ENCODE measurements around the gene BEST4.
"Not testable (repeated sequence)": the region's sequence is repeated elsewhere in the genome, so short reads cannot be mapped to it uniquely, and the experiment has no call there.

The BEST4 gene

DNA sequence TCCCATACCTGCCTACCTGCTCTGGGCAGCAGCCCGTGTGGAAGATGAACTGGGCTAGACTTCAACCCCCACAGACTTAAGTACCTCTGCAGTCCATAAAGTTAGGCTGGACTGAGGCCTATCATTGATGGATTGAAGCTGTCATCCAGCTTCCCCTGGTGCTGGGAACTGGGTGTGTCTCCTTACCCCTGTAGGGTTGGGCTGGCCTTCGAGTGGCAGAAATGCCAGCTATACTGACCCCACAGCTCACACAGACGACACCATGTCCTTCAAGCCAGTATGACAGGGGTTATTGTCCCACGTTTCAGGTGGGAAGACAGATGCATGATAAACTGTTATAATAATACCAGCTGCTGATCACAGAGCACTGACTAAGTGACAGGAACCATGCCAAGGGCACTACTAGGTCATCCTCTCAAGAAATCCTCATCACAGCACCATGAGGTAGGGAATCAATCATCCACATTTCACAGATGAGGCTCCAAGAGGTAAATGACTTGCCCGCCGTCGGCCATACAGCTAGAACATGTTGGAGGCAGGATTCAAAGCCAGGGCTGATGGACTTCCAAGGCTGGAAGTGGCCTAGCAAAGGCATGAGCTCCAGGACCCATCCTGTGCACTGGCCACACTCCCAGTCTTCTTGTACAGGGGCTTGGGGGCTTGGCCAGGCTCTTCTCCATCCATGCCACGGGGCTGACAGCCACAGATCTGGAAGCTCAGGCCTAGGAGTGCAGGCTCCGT, at the start of gene BEST4:
Gene BEST4 (minus strand): TSS at position 51 of the 741 bp plus-strand sequence. CDS start 465 bp downstream, outside the sequence.
- in situ Hi-C loops (cut with MboI; ENCODE audit: low sequenced_read_pairs) = no loop called here

DNA sequence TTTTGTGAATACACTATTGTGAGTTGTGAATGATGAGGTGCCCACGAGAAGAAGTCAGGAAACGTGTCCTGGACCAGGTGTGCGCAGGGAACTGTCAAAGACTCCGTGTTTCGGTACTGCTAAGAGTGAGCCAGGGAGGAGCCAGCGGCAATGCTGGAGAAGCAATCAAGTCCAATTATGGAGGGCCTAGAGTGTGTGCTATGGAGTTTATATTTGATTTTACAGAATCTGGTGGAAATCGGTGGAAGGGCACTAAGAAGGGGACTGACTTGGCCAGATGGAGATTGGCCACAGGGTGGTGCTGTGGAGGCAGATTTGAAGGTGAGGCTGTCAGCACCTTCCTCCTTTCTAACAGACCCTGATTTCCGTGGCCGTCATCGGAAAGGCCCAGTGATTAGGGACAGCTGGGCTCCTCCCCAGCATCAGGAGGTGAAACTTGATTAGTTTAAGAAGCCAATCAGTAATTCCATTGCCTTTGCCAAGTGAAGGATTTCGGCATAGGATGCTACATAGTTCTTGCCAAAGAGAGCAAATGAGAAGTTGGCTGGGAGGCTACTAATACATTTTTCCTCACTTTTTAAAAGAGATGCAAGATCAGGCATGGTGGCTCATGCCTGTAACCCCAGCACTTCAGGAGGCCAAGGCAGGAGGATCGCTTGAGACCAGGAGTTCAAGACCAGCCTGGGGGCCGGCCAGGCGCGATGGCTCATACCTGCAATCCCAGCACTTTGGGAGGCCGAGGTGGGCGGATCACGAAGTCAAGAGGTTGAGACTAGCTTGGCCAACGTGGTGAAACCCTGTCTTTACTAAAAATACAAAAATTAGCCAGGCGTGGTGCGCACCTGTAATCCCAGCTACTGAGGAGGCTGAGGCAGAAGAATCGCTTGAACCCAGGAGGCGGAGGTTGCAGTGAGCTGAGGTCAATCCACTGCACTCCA, 48.0 kb upstream of the BEST4 start:
- in situ Hi-C loops (cut with MboI; ENCODE audit: low sequenced_read_pairs) = no loop called here

- in situ Hi-C loops (cut with MboI; ENCODE audit: low sequenced_read_pairs) = no loop called here
These were observed 46.4 kb upstream of the BEST4 start for GRCh38 chr1:44834328-44834727.

DNA sequence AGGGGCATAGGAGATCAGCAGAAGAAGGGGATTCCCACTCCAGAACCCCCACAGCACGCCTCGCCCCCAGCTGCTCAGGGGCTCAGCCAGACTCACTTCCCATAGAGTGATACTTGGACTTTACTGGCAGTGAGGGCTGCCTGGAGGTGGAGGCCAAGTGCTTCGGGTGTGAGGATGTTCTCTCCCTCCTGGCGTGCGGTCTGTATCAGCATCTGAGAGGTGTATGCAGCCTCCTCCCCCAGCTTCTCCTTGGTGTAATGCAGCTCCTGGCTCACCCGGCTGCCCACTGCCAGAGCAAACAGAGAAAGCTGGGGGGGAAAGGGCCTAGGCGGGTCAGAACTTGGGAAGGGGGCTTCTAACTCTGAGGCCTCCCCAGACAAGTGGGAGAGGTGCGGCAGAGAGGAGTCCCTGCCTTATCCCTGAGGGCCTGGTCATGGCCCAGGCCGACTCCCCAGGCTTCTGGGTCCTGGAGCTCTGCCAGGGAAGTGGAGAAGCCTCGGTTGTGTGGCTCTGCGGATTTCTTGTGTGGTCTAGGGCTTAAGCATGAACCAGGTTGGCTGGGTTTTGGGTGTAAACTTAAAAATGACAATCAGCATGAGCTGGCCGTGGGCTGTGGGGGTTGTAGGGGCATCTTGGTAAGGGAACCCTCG, 44.2 kb upstream of the BEST4 start:
- in situ Hi-C loops (cut with MboI; ENCODE audit: low sequenced_read_pairs) = no loop called here

GRCh38 chr1:44831516-44831915, 43.5 kb upstream of the BEST4 start:
- in situ Hi-C loops (cut with MboI; ENCODE audit: low sequenced_read_pairs) = no loop called here

DNA sequence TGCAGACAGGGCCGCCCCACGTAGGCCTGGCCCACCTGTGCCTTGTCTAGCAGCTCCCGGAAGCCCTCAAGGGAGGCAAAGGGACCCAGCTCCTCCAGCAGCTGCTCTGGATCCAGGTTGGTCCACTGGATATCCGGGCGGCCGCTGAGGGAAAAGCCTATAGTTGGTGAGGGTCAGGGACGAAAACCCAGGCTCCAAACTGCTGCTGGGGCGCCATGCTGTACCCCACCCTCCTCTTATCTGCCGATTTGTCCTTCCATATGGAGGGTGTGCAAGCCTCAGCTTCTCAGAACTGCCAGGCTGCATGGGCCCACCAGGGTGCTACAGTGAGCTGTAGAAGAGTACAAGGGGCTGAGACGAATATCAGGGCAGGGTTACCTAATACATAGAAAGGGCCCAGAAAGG, 42.9 kb upstream of the BEST4 start:
- in situ Hi-C loops (cut with MboI; ENCODE audit: low sequenced_read_pairs) = no loop called here

- in situ Hi-C loops (cut with MboI; ENCODE audit: low sequenced_read_pairs) = no loop called here
These were observed 41.8 kb upstream of the BEST4 start for GRCh38 chr1:44829506-44830384.

- in situ Hi-C loops (cut with MboI; ENCODE audit: low sequenced_read_pairs) = no loop called here
These were observed 41.0 kb upstream of the BEST4 start for GRCh38 chr1:44828841-44829440.

DNA sequence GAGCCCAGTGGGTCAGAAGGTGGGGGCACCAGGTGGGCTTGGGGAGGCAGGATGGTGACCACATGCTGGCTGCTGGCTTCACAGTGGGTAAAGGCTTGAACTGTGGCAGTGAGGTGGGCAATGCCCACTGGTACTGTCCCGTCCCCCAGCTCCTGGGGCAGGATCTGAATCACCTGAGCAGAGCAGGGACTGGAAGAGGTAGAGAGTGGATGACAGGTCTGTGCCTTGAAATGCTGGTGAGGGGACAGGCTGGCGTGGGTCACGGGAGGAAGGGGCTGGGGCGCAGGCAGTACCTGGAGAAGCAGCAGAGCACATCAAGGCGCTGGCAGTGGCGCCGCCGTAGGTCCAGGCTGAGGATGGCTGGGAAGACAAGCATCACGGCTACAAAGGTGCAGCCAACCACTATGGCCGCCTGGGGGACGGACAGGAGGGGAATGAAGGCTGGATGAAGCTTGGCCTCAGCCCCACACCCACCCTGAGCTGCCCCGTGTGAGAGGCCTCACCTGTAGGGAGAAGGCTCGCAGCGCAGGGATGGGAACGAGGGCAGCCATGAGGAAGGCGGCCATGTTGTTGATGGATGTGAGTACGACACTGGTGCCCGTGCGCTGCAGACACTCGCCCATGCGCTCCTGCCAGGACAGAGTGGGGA, 40.2 kb upstream of the BEST4 start:
- in situ Hi-C loops (cut with MboI; ENCODE audit: low sequenced_read_pairs) = no loop called here

DNA sequence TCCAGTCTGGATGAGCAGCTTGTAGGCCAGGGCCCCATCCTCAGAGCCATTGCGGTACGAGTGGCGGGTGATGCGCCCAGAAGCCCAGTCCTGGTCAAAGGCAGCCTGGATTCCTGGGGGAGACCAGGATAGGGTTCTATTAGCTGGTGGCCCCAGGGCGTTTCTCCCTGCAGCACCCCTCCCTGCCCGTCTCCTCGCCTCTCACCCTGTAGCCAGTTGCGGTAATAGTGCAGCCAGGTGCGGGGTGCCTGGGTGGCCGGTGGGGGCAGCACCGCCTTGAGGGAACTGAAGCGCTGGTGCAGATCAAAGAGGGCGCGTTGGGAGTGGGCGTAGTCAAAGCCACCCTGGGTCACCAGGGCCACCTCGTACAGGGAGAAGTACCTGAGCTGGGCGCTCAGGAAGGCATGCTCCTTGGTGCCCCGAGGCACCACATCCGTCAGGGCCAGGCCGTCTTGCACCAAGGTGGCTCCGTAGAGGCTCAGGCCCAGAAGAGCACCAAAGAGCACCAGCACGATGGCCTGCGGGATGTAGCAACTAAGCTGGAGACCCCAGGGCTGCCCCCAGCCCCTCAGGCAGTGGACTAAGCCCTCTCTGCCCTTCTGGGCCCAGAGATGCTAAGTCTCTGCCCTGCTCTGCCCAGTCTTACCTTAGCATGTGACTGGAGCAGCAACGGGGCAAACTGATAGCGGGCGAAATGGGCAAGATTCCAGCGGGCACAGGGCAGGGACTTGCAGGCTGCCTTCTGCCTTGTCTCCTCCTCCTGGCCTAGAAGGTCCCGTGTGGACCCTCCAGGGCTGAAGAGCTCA, 39.4 kb upstream of the BEST4 start:
- in situ Hi-C loops (cut with MboI; ENCODE audit: low sequenced_read_pairs) = no loop called here

DNA sequence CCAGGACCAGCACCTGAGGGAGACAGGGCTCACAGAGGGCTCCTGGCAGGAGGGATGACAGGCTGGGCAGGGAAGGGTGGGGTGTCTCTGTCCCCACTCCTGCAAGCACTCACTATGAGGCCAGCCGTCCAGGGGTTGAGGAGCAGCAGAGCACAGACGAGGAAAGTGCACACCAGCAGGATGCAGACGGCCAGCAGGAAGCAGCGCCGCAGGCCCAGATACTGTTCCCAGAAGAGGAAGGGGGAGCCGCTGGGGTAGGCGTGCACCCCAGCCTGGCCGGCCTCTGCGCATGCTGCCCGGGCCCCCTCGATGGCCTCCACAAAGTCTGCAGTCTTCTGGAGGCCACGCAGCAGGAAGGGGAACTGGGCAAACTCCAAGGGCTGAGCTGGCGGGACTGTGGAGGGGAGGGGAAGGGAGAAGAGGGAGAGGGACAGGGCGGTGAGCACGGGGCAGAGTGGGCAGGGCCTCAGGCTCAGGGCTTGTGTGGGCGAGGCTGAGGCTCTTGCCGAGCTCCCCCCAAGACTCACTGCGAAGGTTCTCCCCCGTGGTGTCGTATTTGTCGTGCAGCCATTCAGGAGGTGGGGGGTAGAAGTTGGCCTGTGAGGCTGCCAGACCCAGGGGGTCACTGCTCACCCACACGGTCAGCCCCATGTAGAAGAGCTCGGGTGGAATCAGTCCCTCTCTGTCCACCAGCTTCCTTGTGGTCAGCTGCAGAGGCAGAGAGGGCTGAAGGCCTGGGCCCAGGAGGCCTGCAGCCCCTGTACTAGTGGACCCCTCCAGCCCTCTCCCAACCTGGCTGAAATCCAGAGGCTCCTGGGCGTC, 38.6 kb upstream of the BEST4 start:
- in situ Hi-C loops (cut with MboI; ENCODE audit: low sequenced_read_pairs) = no loop called here

GRCh38 chr1:44824392-44824791, 36.4 kb upstream of the BEST4 start:
- in situ Hi-C loops (cut with MboI; ENCODE audit: low sequenced_read_pairs) = not testable (repeated sequence)

GRCh38 chr1:44822981-44823451, 35.0 kb upstream of the BEST4 start:
- in situ Hi-C loops (cut with MboI; ENCODE audit: low sequenced_read_pairs) = no loop called here

GRCh38 chr1:44822131-44822701, 34.2 kb upstream of the BEST4 start:
- in situ Hi-C loops (cut with MboI; ENCODE audit: low sequenced_read_pairs) = no loop called here

DNA sequence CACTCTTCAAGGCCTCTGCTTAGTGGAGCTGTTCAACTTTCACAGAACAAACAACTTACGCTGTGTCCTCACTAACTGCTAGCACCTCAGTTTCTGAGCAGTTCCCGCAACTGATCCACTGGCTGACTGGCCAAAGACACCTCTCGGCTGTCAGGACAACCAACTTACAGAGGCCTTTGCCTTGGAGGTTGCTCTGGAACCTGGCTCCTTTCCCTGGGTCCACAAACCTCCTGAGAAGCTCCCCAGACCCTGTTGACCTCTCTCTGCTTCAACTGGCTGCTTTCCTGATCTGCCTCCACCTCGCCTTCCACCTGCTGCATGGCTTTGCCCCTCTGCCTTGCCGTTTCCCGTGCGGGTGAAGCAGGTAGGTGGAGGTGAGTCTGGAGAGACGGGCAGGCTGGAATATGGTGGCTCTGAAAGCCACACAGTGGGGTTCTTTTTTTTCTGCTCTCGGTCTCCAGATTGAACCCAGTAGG, 33.3 kb upstream of the BEST4 start:
- in situ Hi-C loops (cut with MboI; ENCODE audit: low sequenced_read_pairs) = no loop called here

- in situ Hi-C loops (cut with MboI; ENCODE audit: low sequenced_read_pairs) = no loop called here
These were observed 32.6 kb upstream of the BEST4 start for GRCh38 chr1:44820328-44821239.
